ENCODE data around the gene DNAH11.
A peak's percentile ranks its signal among the peaks of the same experiment; 100 is the strongest.
"Not testable (repeated sequence)": the region's sequence is repeated elsewhere in the genome, so short reads cannot be mapped to it uniquely, and the experiment has no call there.

Gene DNAH11

DNA sequence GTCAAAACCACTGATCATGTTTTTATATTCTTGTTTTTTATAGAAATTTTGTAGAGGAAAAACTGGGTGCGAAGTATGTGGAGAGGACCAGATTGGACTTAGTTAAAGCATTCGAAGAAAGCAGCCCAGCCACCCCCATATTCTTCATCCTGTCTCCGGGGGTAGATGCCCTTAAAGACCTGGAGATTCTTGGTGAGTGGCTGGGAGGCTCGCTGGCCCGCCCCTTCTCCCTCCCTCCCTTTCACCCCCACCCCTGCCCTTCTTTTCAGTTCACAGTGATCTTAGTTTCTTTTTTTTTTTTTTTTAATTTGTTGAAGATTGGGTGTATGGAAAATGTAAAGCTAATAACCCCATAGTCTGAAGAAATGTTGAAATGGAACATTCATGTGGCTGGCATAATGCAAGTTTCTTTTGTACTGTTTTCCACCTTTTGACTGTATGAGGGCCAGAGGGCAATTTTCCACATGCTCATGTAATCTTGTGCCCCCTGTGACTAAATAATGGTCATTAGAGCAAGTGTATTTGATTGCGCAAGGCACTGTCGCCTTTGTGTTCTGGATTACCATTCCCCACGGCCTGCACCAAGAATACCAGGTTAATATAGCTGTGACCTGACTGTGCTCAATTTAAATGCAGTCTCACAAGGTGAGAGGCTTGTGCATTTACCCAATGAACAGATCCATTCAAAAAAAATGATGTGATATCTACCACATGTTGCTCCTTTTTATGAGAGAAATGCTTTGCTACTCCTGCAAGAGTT lies 325.2 kb downstream of the DNAH11 start:
- peaks cover 14% of the 10 kb centered on the region for H3K4me1 ChIP-seq (ENCODE audit: control insufficient read depth, insufficient read depth, low read length)
- no peaks in the 10 kb centered on the region for H3K27me3 ChIP-seq (ENCODE audit: control insufficient read depth, insufficient read depth, low read length)
- H3K9me3 ChIP-seq (ENCODE audit: control insufficient read depth, insufficient read depth, low read length): no peaks in the 10 kb centered on the region
- no peaks in the 10 kb centered on the region for H3K36me3 ChIP-seq (ENCODE audit: control insufficient read depth, insufficient read depth, low read length)
- WGBS (ENCODE audit: insufficient coverage, insufficient read length): no CpG with 5 or more reads among the region's 8 CpGs
- DNase-seq (ENCODE audit: low read depth, low spot score): no peak
- H3K27ac ChIP-seq (ENCODE audit: low read length): peak overlapping the region; percentile 66
- H3K4me3 ChIP-seq (ENCODE audit: low read length): no peak overlapping the region

GRCh38 chr7:21868576-21868850 lies 325.7 kb downstream of the DNAH11 start:
- Histone ChIP-seq H3K27ac (ENCODE audit: low read length) (peak overlapping the region; percentile 66), H3K27me3 (ENCODE audit: control insufficient read depth, insufficient read depth, low read length) (no peaks in the 10 kb centered on the region), H3K4me3 (ENCODE audit: low read length) (no peak overlapping the region), H3K36me3 (ENCODE audit: control insufficient read depth, insufficient read depth, low read length) (no peaks in the 10 kb centered on the region), H3K9me3 (ENCODE audit: control insufficient read depth, insufficient read depth, low read length) (no peaks in the 10 kb centered on the region), H3K4me1 (ENCODE audit: control insufficient read depth, insufficient read depth, low read length) (peaks cover 14% of the 10 kb centered on the region)
- DNase-seq (ENCODE audit: low read depth, low spot score): no peak
- no CpG with 5 or more reads among the region's 3 CpGs for WGBS (ENCODE audit: insufficient coverage, insufficient read length)

- H3K27ac ChIP-seq (ENCODE audit: low read length): no peak overlapping the region
- H3K4me3 ChIP-seq (ENCODE audit: low read length): no peak overlapping the region
- no CpG with 5 or more reads among the region's 5 CpGs for WGBS (ENCODE audit: insufficient coverage, insufficient read length)
- peaks cover 14% of the 10 kb centered on the region for H3K4me1 ChIP-seq (ENCODE audit: control insufficient read depth, insufficient read depth, low read length)
- no peaks in the 10 kb centered on the region for H3K9me3 ChIP-seq (ENCODE audit: control insufficient read depth, insufficient read depth, low read length)
- H3K36me3 ChIP-seq (ENCODE audit: control insufficient read depth, insufficient read depth, low read length): no peaks in the 10 kb centered on the region
- no peak for DNase-seq (ENCODE audit: low read depth, low spot score)
- no peaks in the 10 kb centered on the region for H3K27me3 ChIP-seq (ENCODE audit: control insufficient read depth, insufficient read depth, low read length)
Observed at GRCh38 chr7:21869785-21870402, 327.1 kb downstream of the DNAH11 start.

DNA sequence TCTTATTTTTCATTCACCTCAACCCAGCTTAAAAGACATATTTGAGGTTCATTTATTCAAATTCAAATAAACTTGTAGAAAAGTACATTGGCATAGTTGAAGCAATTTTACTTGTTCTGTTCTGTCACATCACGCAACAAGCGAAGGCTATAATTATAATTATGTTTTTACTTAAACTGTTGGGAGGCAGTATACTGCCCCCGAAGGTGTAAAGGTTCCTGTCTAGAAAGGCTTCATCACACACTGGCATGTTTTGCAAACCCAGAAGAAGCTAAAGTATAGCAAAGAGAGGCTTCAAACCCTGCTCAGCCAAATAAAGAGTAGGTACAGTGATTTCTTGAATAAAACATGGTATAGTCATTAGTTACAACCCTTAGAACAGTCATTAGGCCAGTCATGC lies 340.2 kb downstream of the DNAH11 start:
- H3K27me3 ChIP-seq (ENCODE audit: control insufficient read depth, insufficient read depth, low read length): no peaks in the 10 kb centered on the region
- no peak overlapping the region for H3K27ac ChIP-seq (ENCODE audit: low read length)
- H3K36me3 ChIP-seq (ENCODE audit: control insufficient read depth, insufficient read depth, low read length): no peaks in the 10 kb centered on the region
- no peak overlapping the region for H3K4me3 ChIP-seq (ENCODE audit: low read length)
- WGBS (ENCODE audit: insufficient coverage, insufficient read length): no CpG with 5 or more reads among the region's 3 CpGs
- peaks cover 2% of the 10 kb centered on the region for H3K4me1 ChIP-seq (ENCODE audit: control insufficient read depth, insufficient read depth, low read length)
- no peaks in the 10 kb centered on the region for H3K9me3 ChIP-seq (ENCODE audit: control insufficient read depth, insufficient read depth, low read length)
- DNase-seq (ENCODE audit: low read depth, low spot score): no peak

GRCh38 chr7:21883501-21883900 lies 340.7 kb downstream of the DNAH11 start:
- H3K4me1 ChIP-seq (ENCODE audit: control insufficient read depth, insufficient read depth, low read length); H3K27ac ChIP-seq (ENCODE audit: low read length); H3K4me3 ChIP-seq (ENCODE audit: low read length); H3K9me3 ChIP-seq (ENCODE audit: control insufficient read depth, insufficient read depth, low read length); DNase-seq (ENCODE audit: low read depth, low spot score); H3K36me3 ChIP-seq (ENCODE audit: control insufficient read depth, insufficient read depth, low read length); H3K27me3 ChIP-seq (ENCODE audit: control insufficient read depth, insufficient read depth, low read length): not testable (repeated sequence)
- WGBS (ENCODE audit: insufficient coverage, insufficient read length): no CpG with 5 or more reads among the region's 2 CpGs

GRCh38 chr7:21884496-21884895 lies 341.7 kb downstream of the DNAH11 start:
- Histone ChIP-seq H3K27ac (ENCODE audit: low read length) (no peak overlapping the region), H3K27me3 (ENCODE audit: control insufficient read depth, insufficient read depth, low read length) (no peaks in the 10 kb centered on the region), H3K9me3 (ENCODE audit: control insufficient read depth, insufficient read depth, low read length) (no peaks in the 10 kb centered on the region), H3K4me1 (ENCODE audit: control insufficient read depth, insufficient read depth, low read length) (peaks cover 2% of the 10 kb centered on the region), H3K4me3 (ENCODE audit: low read length) (no peak overlapping the region), H3K36me3 (ENCODE audit: control insufficient read depth, insufficient read depth, low read length) (no peaks in the 10 kb centered on the region)
- DNase-seq (ENCODE audit: low read depth, low spot score): no peak
- WGBS (ENCODE audit: insufficient coverage, insufficient read length): no CpG with 5 or more reads among the region's 7 CpGs

- no CpG with 5 or more reads among the region's 4 CpGs for WGBS (ENCODE audit: insufficient coverage, insufficient read length)
- H3K9me3 ChIP-seq (ENCODE audit: control insufficient read depth, insufficient read depth, low read length): no peaks in the 10 kb centered on the region
- no peaks in the 10 kb centered on the region for H3K27me3 ChIP-seq (ENCODE audit: control insufficient read depth, insufficient read depth, low read length)
- no peak overlapping the region for H3K27ac ChIP-seq (ENCODE audit: low read length)
- no peak overlapping the region for H3K4me3 ChIP-seq (ENCODE audit: low read length)
- no peak for DNase-seq (ENCODE audit: low read depth, low spot score)
- H3K36me3 ChIP-seq (ENCODE audit: control insufficient read depth, insufficient read depth, low read length): no peaks in the 10 kb centered on the region
- peaks cover 2% of the 10 kb centered on the region for H3K4me1 ChIP-seq (ENCODE audit: control insufficient read depth, insufficient read depth, low read length)
Observed at GRCh38 chr7:21886396-21886795, 343.6 kb downstream of the DNAH11 start.

- no peak for DNase-seq (ENCODE audit: low read depth, low spot score)
- Histone ChIP-seq H3K27ac (ENCODE audit: low read length) (no peak overlapping the region), H3K36me3 (ENCODE audit: control insufficient read depth, insufficient read depth, low read length) (no peaks in the 10 kb centered on the region), H3K27me3 (ENCODE audit: control insufficient read depth, insufficient read depth, low read length) (no peaks in the 10 kb centered on the region), H3K9me3 (ENCODE audit: control insufficient read depth, insufficient read depth, low read length) (no peaks in the 10 kb centered on the region), H3K4me1 (ENCODE audit: control insufficient read depth, insufficient read depth, low read length) (peaks cover 2% of the 10 kb centered on the region), H3K4me3 (ENCODE audit: low read length) (no peak overlapping the region)
- no CpG with 5 or more reads among the region's 2 CpGs for WGBS (ENCODE audit: insufficient coverage, insufficient read length)
Observed at GRCh38 chr7:21887353-21887752, 344.5 kb downstream of the DNAH11 start.

GRCh38 chr7:21887779-21888178 lies 344.9 kb downstream of the DNAH11 start:
- H3K36me3 ChIP-seq (ENCODE audit: control insufficient read depth, insufficient read depth, low read length): no peaks in the 10 kb centered on the region
- H3K27me3 ChIP-seq (ENCODE audit: control insufficient read depth, insufficient read depth, low read length): no peaks in the 10 kb centered on the region
- H3K27ac ChIP-seq (ENCODE audit: low read length): no peak overlapping the region
- peaks cover 2% of the 10 kb centered on the region for H3K4me1 ChIP-seq (ENCODE audit: control insufficient read depth, insufficient read depth, low read length)
- H3K4me3 ChIP-seq (ENCODE audit: low read length): no peak overlapping the region
- DNase-seq (ENCODE audit: low read depth, low spot score): no peak
- WGBS (ENCODE audit: insufficient coverage, insufficient read length): no CpG with 5 or more reads among the region's 4 CpGs
- no peaks in the 10 kb centered on the region for H3K9me3 ChIP-seq (ENCODE audit: control insufficient read depth, insufficient read depth, low read length)

GRCh38 chr7:21891291-21891690 lies 348.5 kb downstream of the DNAH11 start:
- no peak overlapping the region for H3K4me3 ChIP-seq (ENCODE audit: low read length)
- no peaks in the 10 kb centered on the region for H3K36me3 ChIP-seq (ENCODE audit: control insufficient read depth, insufficient read depth, low read length)
- DNase-seq (ENCODE audit: low read depth, low spot score): no peak
- no peaks in the 10 kb centered on the region for H3K27me3 ChIP-seq (ENCODE audit: control insufficient read depth, insufficient read depth, low read length)
- no CpG with 5 or more reads among the region's 3 CpGs for WGBS (ENCODE audit: insufficient coverage, insufficient read length)
- H3K4me1 ChIP-seq (ENCODE audit: control insufficient read depth, insufficient read depth, low read length): peaks cover 2% of the 10 kb centered on the region
- H3K27ac ChIP-seq (ENCODE audit: low read length): no peak overlapping the region
- no peaks in the 10 kb centered on the region for H3K9me3 ChIP-seq (ENCODE audit: control insufficient read depth, insufficient read depth, low read length)

DNA sequence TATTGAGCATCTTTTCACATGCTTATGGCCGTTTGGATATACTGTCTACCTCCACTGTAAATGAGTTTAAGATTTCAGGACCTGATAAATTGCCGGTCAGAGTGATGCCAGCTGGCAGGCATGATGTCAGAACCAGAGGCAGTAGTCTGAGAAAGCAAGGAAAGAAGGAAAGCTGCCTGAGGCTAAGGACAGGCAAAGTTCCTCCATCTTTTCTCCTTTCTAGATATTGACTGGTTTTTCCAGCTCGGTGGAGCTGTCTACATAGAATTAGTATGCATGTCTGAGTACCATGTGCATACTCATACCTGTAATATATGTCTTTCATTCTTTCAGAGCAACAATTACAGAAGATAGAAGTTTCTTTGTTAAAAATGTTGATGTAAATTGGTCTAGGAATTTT lies 350.6 kb downstream of the DNAH11 start:
- no CpG with 5 or more reads among the region's 3 CpGs for WGBS (ENCODE audit: insufficient coverage, insufficient read length)
- H3K36me3 ChIP-seq (ENCODE audit: control insufficient read depth, insufficient read depth, low read length): 0 out of 2 replicates have a peak, but pooled peaks cover 1% of the 10 kb centered on the region

More for the DNA sequence above, 350.6 kb downstream of the DNAH11 start:
- H3K27me3 ChIP-seq (ENCODE audit: control insufficient read depth, insufficient read depth, low read length): no peaks in the 10 kb centered on the region
- no peak overlapping the region for H3K27ac ChIP-seq (ENCODE audit: low read length)
- no peaks in the 10 kb centered on the region for H3K9me3 ChIP-seq (ENCODE audit: control insufficient read depth, insufficient read depth, low read length)
- no peak overlapping the region for H3K4me3 ChIP-seq (ENCODE audit: low read length)
- no peak for DNase-seq (ENCODE audit: low read depth, low spot score)
- H3K4me1 ChIP-seq (ENCODE audit: control insufficient read depth, insufficient read depth, low read length): no peaks in the 10 kb centered on the region
